H1 (cell line): ENCODE results near the gene SLC25A38. TPM values are rescaled to one million over a fixed set of nuclear protein-coding genes. Genes with fewer than 3 reads are reported as not detected.

ENCODE experiments used
- CTCF ChIA-PET: fragments of 300-600 bp; sonication (Branson Sonifier 250); formaldehyde crosslinking; loops from one replicate; lab custom pipeline; 2021; ENCODE audit not compliant: partially characterized antibody; lab: Charles Lee
- POLR2A ChIA-PET: fragments of 300-600 bp; sonication (Branson Sonifier 250); formaldehyde crosslinking; loops from one replicate; lab custom pipeline; 2021; ENCODE audit warnings: inconsistent platforms; ENCODE audit not compliant: partially characterized antibody; lab: Charles Lee
- DNase-seq, 2 experiments: peaks; one replicate each; pipeline versions ENCODE4 v3.0.0 to v3.0.0-alpha.2; 2010 to 2022; ENCODE audit warnings: low spot score in 2 of 2, low read depth in 1 of 2, mixed read lengths in 1 of 2
- FAIRE-seq: peaks from 2 replicates; lab custom pipeline; 2011; peaks lifted over from hg19 to GRCh38; lab: Jason Lieb, UNC
- H2AFZ ChIP-seq: 2 replicates; pipeline ENCODE4 v1.8.1; 2012; ENCODE audit warnings: low read length, inconsistent platforms
- H2AK5ac ChIP-seq: 2 replicates; pipeline ENCODE4 v1.6.1; 2013; ENCODE audit warnings: low read depth, low read length
- H2BK120ac ChIP-seq: replicated peaks from 2 replicates; pipeline ENCODE3; 2013; ENCODE audit warnings: low read depth, low read length, inconsistent platforms
- H2BK12ac ChIP-seq: 2 replicates; pipeline ENCODE4 v1.6.1; 2013; ENCODE audit warnings: low read depth, low read length
- H2BK15ac ChIP-seq: 2 replicates; pipeline ENCODE4 v1.6.1; 2013; ENCODE audit warnings: low read length
- H2BK20ac ChIP-seq: 2 replicates; pipeline ENCODE4 v1.6.1; 2013; ENCODE audit warnings: low read length
- H2BK5ac ChIP-seq: 2 replicates; pipeline ENCODE4 v1.6.1; 2013; ENCODE audit warnings: low read depth, low read length
- H3K14ac ChIP-seq: 2 replicates; pipeline ENCODE4 v1.6.1; 2013; ENCODE audit warnings: inconsistent platforms; ENCODE audit not compliant: insufficient read length
- H3K18ac ChIP-seq: 2 replicates; pipeline ENCODE4 v1.6.1; 2013; ENCODE audit warnings: low read length; ENCODE audit errors: extremely low read depth
- H3K23ac ChIP-seq: 2 replicates; pipeline ENCODE4 v1.6.1; 2013; ENCODE audit warnings: inconsistent platforms; ENCODE audit not compliant: insufficient read length
- H3K23me2 ChIP-seq: 2 replicates; pipeline ENCODE4 v1.6.1; 2013; ENCODE audit warnings: low read depth, low read length
- H3K27ac ChIP-seq: 2 replicates; pipeline ENCODE4 v1.6.1; 2011; ENCODE audit warnings: low read depth, low read length, inconsistent platforms
- H3K27me3 ChIP-seq, 4 experiments: replicated peaks in 1 of 4; 1 replicate in 1 of 4; 2 replicates in 3 of 4; pipeline versions ENCODE4 v1.6.1 to v1.8.1; 2011 to 2013; ENCODE audit warnings: low read length in 3 of 4, mild to moderate bottlenecking in 3 of 4, inconsistent platforms in 2 of 4, mixed read lengths in 2 of 4, moderate library complexity in 1 of 4; ENCODE audit not compliant: control insufficient read depth in 3 of 4, insufficient read depth in 3 of 4; ENCODE audit errors: extremely low read depth in 1 of 4
- H3K36me3 ChIP-seq, 4 experiments: 2 replicates each; pipeline versions ENCODE4 v1.6.1 to v1.8.1; 2011 to 2013; ENCODE audit warnings: mild to moderate bottlenecking in 4 of 4, low read length in 3 of 4, moderate library complexity in 2 of 4, control low read depth in 1 of 4, inconsistent platforms in 1 of 4; ENCODE audit not compliant: insufficient read depth in 4 of 4, control insufficient read depth in 2 of 4
- H3K4ac ChIP-seq: replicated peaks from 2 replicates; pipeline ENCODE3; 2013; ENCODE audit warnings: low read length, low read depth, mixed read lengths, inconsistent platforms; ENCODE audit not compliant: insufficient read length
- H3K4me1 ChIP-seq, 4 experiments: replicated peaks in 1 of 4; 1 replicate in 1 of 4; 2 replicates in 3 of 4; pipeline versions ENCODE4 v1.6.1 to v1.8.1; 2011 to 2013; ENCODE audit warnings: low read length in 3 of 4, inconsistent platforms in 2 of 4, mixed read lengths in 1 of 4; ENCODE audit not compliant: insufficient read depth in 4 of 4, control insufficient read depth in 3 of 4
- H3K4me2 ChIP-seq, 2 experiments: 2 replicates each; pipeline versions ENCODE4 v1.6.1 to v1.8.1; 2011 to 2013; ENCODE audit warnings: low read depth in 2 of 2, low read length in 2 of 2, control low read depth in 1 of 2, inconsistent platforms in 1 of 2, mild to moderate bottlenecking in 1 of 2; ENCODE audit not compliant: insufficient read depth in 1 of 2
- H3K4me3 ChIP-seq, 4 experiments: fragments of 200-600, 300-600 bp in 1 of 4; sonication (generic), shearing (Covaris generic), sonication (Bioruptor Twin) in 1 of 4; 2 replicates each; pipeline versions ENCODE4 v1.5.1 to v1.8.1; 2011 to 2016; ENCODE audit warnings: low read length in 4 of 4, low read depth in 3 of 4, control low read depth in 2 of 4, inconsistent platforms in 2 of 4, mild to moderate bottlenecking in 2 of 4, mixed read lengths in 1 of 4, moderate library complexity in 1 of 4; ENCODE audit not compliant: insufficient read depth in 2 of 4; ENCODE audit errors: extremely low read depth in 1 of 4
- H3K56ac ChIP-seq: replicated peaks from 2 replicates; pipeline ENCODE3; 2013; ENCODE audit warnings: low read depth, mild to moderate bottlenecking, mixed read lengths, low read length, inconsistent platforms; ENCODE audit not compliant: insufficient read length
- H3K79me1 ChIP-seq: 2 replicates; pipeline ENCODE4 v1.6.1; 2013; ENCODE audit warnings: low read depth, low read length, control low read depth
- H3K79me2 ChIP-seq, 2 experiments: 2 replicates each; pipeline versions ENCODE4 v1.6.1 to v1.8.1; 2012 to 2013; ENCODE audit warnings: low read length in 2 of 2, mild to moderate bottlenecking in 2 of 2, inconsistent platforms in 1 of 2; ENCODE audit not compliant: insufficient read depth in 2 of 2, control insufficient read depth in 1 of 2
- H3K9ac ChIP-seq, 4 experiments: replicated peaks in 1 of 4; 1 replicate in 1 of 4; 2 replicates in 3 of 4; pipeline versions ENCODE4 v1.6.1 to v1.8.1; 2011 to 2013; ENCODE audit warnings: low read depth in 3 of 4, low read length in 3 of 4, control low read depth in 2 of 4, mild to moderate bottlenecking in 2 of 4, moderate library complexity in 2 of 4, inconsistent platforms in 1 of 4; ENCODE audit errors: extremely low read depth in 1 of 4
- H3K9me3 ChIP-seq, 2 experiments: 2 replicates each; pipeline versions ENCODE4 v1.6.1 to v1.8.1; 2012 to 2013; ENCODE audit warnings: mild to moderate bottlenecking in 2 of 2, moderate library complexity in 2 of 2, control low read depth in 1 of 2, inconsistent platforms in 1 of 2, low read depth in 1 of 2, low read length in 1 of 2, mixed read lengths in 1 of 2; ENCODE audit not compliant: insufficient read depth in 2 of 2
- H4K20me1 ChIP-seq, 2 experiments: replicated peaks in 1 of 2; 2 replicates each; pipeline versions ENCODE3 to v1.8.1; 2011 to 2013; ENCODE audit warnings: inconsistent platforms in 2 of 2, low read length in 2 of 2, mild to moderate bottlenecking in 1 of 2; ENCODE audit not compliant: insufficient read depth in 2 of 2, control insufficient read depth in 1 of 2
- H4K5ac ChIP-seq: 2 replicates; pipeline ENCODE4 v1.6.1; 2013; ENCODE audit warnings: low read length, low read depth, mixed read lengths, inconsistent platforms; ENCODE audit not compliant: insufficient read length
- H4K8ac ChIP-seq: 2 replicates; pipeline ENCODE4 v1.8.0; 2013; ENCODE audit warnings: mild to moderate bottlenecking, moderate library complexity, low read length, inconsistent platforms; ENCODE audit not compliant: insufficient read depth; ENCODE audit errors: extremely low read depth
- H4K91ac ChIP-seq: replicated peaks from 2 replicates; pipeline ENCODE3; 2013; ENCODE audit warnings: low read length, mixed read lengths, inconsistent platforms; ENCODE audit not compliant: insufficient read length
- ASH2L ChIP-seq: fragments of 200-600, 300-600 bp; sonication (generic); IDR thresholded peaks from one replicate; pipeline ENCODE4 v1.7.1; 2017; ENCODE audit warnings: low read length
- ATF2 ChIP-seq: IDR thresholded peaks from 2 replicates; pipeline ENCODE4 v1.6.1; 2012; ENCODE audit warnings: low read length, inconsistent platforms
- CBX8 ChIP-seq: fragments of 300-800, 300-1000 bp; sonication (generic); IDR thresholded peaks from 2 replicates; pipeline ENCODE4 v1.7.1; 2016; ENCODE audit warnings: low read depth, low read length, borderline replicate concordance
- CREB1 ChIP-seq: IDR thresholded peaks from 2 replicates; pipeline ENCODE4 v1.6.1; 2012; ENCODE audit warnings: inconsistent platforms
- JUND ChIP-seq: IDR thresholded peaks from 2 replicates; pipeline ENCODE4 v1.6.1; 2011; ENCODE audit warnings: mild to moderate bottlenecking, improper control_type of control experiment, low read length
- KDM1A ChIP-seq: fragments of 200-600, 300-600 bp; sonication (generic); IDR thresholded peaks from 2 replicates; pipeline ENCODE4 v1.7.1; 2016; ENCODE audit warnings: mild to moderate bottlenecking, low read length, borderline replicate concordance
- KDM4A ChIP-seq: IDR thresholded peaks from one replicate; pipeline ENCODE4 v1.7.1; 2012; ENCODE audit warnings: low read depth, mild to moderate bottlenecking, moderate library complexity, low read length, inconsistent platforms; ENCODE audit not compliant: severe bottlenecking
- RBBP5 ChIP-seq: IDR thresholded peaks from 2 replicates; pipeline ENCODE4 v1.7.1; 2012; ENCODE audit warnings: low read depth, mild to moderate bottlenecking, inconsistent platforms, low read length, moderate library complexity, borderline replicate concordance
- SP4 ChIP-seq: IDR thresholded peaks from 2 replicates; pipeline ENCODE4 v1.6.1; 2012; ENCODE audit warnings: low read length, inconsistent platforms
- TAF7 ChIP-seq: optimal IDR thresholded peaks from 2 replicates; pipeline ENCODE3; 2011; ENCODE audit warnings: low read depth, mild to moderate bottlenecking, inconsistent platforms, low read length, moderate library complexity, borderline replicate concordance
- polyA plus RNA-seq, 7 experiments: library from polyadenylated mRNA; depleted of rRNA in 3 of 7; stranded (reverse) in 5 of 7; unstranded in 2 of 7; fragments of >200 nt in 5 of 7; fragments of 200-250 nt in 2 of 7; gene quantifications; 1 replicate in 5 of 7; 2 replicates in 1 of 7; 4 replicates in 1 of 7; pipeline versions ENCODE4 v1.2.1 to v1.2.3, GENCODE V29; 2011 to 2013; ENCODE audit warnings: missing spikeins in 2 of 7, mixed read lengths in 2 of 7
- total RNA-seq: library from RNA; stranded (reverse); fragmentation: NEBNext Ultra II Directional; extraction: Animal tissue kit (Norgen Biotek cat#: 25700); gene quantifications from 2 replicates; pipeline ENCODE4 v1.2.1, GENCODE V29; 2021

Gene SLC25A38
- total and polyA plus RNA-seq, 2 of the 8 experiments (the other 6 are each of a cell fraction or from before 2014, with no cell fraction given) = 41.2 to 45.8 TPM

GRCh38 chr3:39344746-39345344 lies 38.3 kb upstream of the SLC25A38 start:
- no peak overlapping the region for H3K27ac ChIP-seq
- no peak overlapping the region for H3K4ac ChIP-seq
- no peaks in the 10 kb centered on the region for H3K9me3 ChIP-seq
- no peak overlapping the region for H2BK5ac ChIP-seq
- no peak overlapping the region for H3K23ac ChIP-seq
- H3K18ac ChIP-seq = no peak overlapping the region
- CTCF ChIA-PET = interaction anchor here (1.0 to 1.5 kb wide), 2 partner anchors 23 to 57 kb away, joined by 3 to 5 read pairs; no protein-coding TSS in a partner anchor
- no peak overlapping the region for H3K4me2 ChIP-seq
- H4K91ac ChIP-seq = no peak overlapping the region
- no peak overlapping the region for H2BK12ac ChIP-seq
- no peak overlapping the region for H2AFZ ChIP-seq
- H3K4me1 ChIP-seq = peaks cover 0 to 4% (median 1%) of the 10 kb centered on the region in 4 experiments; a peak in 2 of 7 replicates
- no peaks in the 10 kb centered on the region for H3K79me1 ChIP-seq
- FAIRE-seq = no peak
- no peak overlapping the region for H2AK5ac ChIP-seq
- no peaks in the 10 kb centered on the region for H3K23me2 ChIP-seq
- no peak overlapping the region for H3K14ac ChIP-seq
- H2BK20ac ChIP-seq = 0 out of 2 replicates have a peak overlapping the region, but pooled peaks have one; percentile 19
- H3K36me3 ChIP-seq = no peaks in the 10 kb centered on the region
- no peak overlapping the region for H4K8ac ChIP-seq
- H4K20me1 ChIP-seq = no peaks in the 10 kb centered on the region
- no peaks in the 10 kb centered on the region for H3K27me3 ChIP-seq
- TF ChIP-seq KDM1A (no peak), ASH2L (no peak), CREB1 (no peak), SP4 (no peak), JUND (no peak), ATF2 (no peak), TAF7 (no peak), RBBP5 (no peak), CBX8 (no peak), KDM4A (no peak)
- no peaks in the 10 kb centered on the region for H3K79me2 ChIP-seq
- no peak overlapping the region for H4K5ac ChIP-seq
- H3K56ac ChIP-seq = no peak overlapping the region
- H3K9ac ChIP-seq = no peak overlapping the region
- no peak overlapping the region for H3K4me3 ChIP-seq
- no peak for DNase-seq
- POLR2A ChIA-PET = no interaction called here
- no peak overlapping the region for H2BK120ac ChIP-seq
- H2BK15ac ChIP-seq = no peak overlapping the region
